ENCODE measurements around the gene RAB27A.
A peak's percentile ranks its signal among the peaks of the same experiment; 100 is the strongest.

RAB27A gene

DNA sequence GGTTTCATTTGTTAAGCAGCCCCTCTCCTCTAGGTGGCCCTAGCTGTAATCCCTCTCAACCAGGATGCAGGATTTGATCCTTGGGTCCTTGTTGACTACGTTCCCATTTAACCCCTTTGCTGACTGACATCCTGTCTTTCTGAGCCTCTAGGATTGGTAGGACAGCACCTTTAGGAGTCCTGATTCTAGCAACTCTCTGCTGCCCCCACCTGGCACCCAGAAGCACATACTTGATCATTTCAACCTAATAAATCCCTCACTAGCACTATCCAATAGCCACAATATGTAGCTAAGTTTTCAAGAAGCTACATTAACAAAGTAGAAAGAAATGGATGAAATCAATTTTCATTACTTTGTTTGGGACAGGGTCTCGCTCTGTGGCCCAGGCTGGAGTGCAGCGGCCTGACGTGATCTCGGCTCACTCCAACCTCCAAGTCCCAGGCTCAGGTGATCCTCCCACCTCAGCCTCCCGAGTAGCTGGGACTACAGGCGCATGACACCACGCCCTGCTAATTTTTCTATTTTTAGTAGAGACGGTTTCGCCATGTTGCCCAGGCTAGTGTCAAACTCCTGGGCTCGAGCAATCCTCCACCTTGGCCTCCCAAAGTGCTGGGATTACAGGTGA, 121.2 kb downstream of the RAB27A start:
- ATAC-seq (ENCODE audit: insufficient read depth, low read depth) (peak; percentile 92), DNase-seq (peak; percentile 64)
- Histone ChIP-seq H3K4me3 (ENCODE audit: low read depth in 1 of 2, low read length in 2 of 2) (no peak overlapping the region), H3K4me2 (ENCODE audit: insufficient read depth, low read length) (no peak overlapping the region), H3K9me3 (ENCODE audit: insufficient read depth, low read length, severe bottlenecking) (no peaks in the 10 kb centered on the region), H3K27me3 (ENCODE audit: insufficient read depth, low read length, poor library complexity) (no peaks in the 10 kb centered on the region), H4K20me1 (ENCODE audit: insufficient read depth, low read length) (no peaks in the 10 kb centered on the region), H3K4me1 (ENCODE audit: insufficient read depth, low read length) (no peaks in the 10 kb centered on the region), H3K9ac (ENCODE audit: low read depth, low read length) (no peak overlapping the region), H3K79me2 (ENCODE audit: insufficient read depth, low read length) (no peaks in the 10 kb centered on the region), H2AFZ (ENCODE audit: low read depth, low read length) (no peak overlapping the region), H3K36me3 (ENCODE audit: insufficient read depth, low read length) (no peaks in the 10 kb centered on the region), H3K27ac (ENCODE audit: low read length) (no peak overlapping the region)
- TF ChIP-seq EZH2 (IDR thresholded peaks at IDR 0.05; ENCODE audit: borderline replicate concordance, low read depth, low read length, severe bottlenecking), result no peak
- TF ChIP-seq, protein P1, sequence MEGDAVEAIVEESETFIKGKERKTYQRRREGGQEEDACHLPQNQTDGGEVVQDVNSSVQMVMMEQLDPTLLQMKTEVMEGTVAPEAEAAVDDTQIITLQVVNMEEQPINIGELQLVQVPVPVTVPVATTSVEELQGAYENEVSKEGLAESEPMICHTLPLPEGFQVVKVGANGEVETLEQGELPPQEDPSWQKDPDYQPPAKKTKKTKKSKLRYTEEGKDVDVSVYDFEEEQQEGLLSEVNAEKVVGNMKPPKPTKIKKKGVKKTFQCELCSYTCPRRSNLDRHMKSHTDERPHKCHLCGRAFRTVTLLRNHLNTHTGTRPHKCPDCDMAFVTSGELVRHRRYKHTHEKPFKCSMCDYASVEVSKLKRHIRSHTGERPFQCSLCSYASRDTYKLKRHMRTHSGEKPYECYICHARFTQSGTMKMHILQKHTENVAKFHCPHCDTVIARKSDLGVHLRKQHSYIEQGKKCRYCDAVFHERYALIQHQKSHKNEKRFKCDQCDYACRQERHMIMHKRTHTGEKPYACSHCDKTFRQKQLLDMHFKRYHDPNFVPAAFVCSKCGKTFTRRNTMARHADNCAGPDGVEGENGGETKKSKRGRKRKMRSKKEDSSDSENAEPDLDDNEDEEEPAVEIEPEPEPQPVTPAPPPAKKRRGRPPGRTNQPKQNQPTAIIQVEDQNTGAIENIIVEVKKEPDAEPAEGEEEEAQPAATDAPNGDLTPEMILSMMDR (IDR thresholded peaks at IDR 0.05; ENCODE audit: borderline replicate concordance, extremely low read depth, low read length, poor library complexity, severe bottlenecking), result peak; percentile 82

DNA sequence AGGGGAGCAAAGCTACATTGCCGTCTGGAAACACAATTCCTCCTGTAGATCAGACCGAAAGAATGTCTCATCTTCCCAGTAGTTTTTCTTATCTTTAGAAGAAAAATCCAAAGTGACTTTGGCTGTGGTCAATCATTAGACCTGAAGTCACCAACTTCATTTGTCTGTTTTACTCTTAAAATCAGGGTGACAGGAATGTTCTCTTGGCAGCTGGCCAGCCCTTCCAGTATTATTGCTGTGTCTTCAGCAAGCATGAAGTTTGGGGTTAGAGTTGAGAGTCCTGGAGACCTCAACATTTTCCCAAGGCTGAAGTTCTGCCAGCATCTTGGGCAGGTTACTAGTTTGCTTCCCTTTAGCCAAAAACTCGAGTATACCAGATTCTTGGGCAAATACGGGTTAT, 125.3 kb downstream of the RAB27A start:
- no peaks in the 10 kb centered on the region for H3K9me3 ChIP-seq (ENCODE audit: insufficient read depth, low read length, severe bottlenecking)
- no peak overlapping the region for H2AFZ ChIP-seq (ENCODE audit: low read depth, low read length)
- H3K27ac ChIP-seq (ENCODE audit: low read length), result no peak overlapping the region
- ATAC-seq (ENCODE audit: insufficient read depth, low read depth) (no peak), DNase-seq (no peak)
- H3K79me2 ChIP-seq (ENCODE audit: insufficient read depth, low read length), result no peaks in the 10 kb centered on the region
- TF ChIP-seq, protein P1 (IDR thresholded peaks at IDR 0.05; ENCODE audit: borderline replicate concordance, extremely low read depth, low read length, poor library complexity, severe bottlenecking), result no peak
- no peak for TF ChIP-seq EZH2 (IDR thresholded peaks at IDR 0.05; ENCODE audit: borderline replicate concordance, low read depth, low read length, severe bottlenecking)
- H3K9ac ChIP-seq (ENCODE audit: low read depth, low read length), result no peak overlapping the region
- no peak overlapping the region for H3K4me2 ChIP-seq (ENCODE audit: insufficient read depth, low read length)
- no peaks in the 10 kb centered on the region for H3K36me3 ChIP-seq (ENCODE audit: insufficient read depth, low read length)
- no peaks in the 10 kb centered on the region for H4K20me1 ChIP-seq (ENCODE audit: insufficient read depth, low read length)
- no peaks in the 10 kb centered on the region for H3K27me3 ChIP-seq (ENCODE audit: insufficient read depth, low read length, poor library complexity)
- H3K4me1 ChIP-seq (ENCODE audit: insufficient read depth, low read length), result no peaks in the 10 kb centered on the region
- H3K4me3 ChIP-seq (ENCODE audit: low read depth in 1 of 2, low read length in 2 of 2), result no peak overlapping the region
